Measurements from ENCODE around the gene NLRP6.

GRCh38 chr11:326592-326841 is 48.3 kb downstream of the NLRP6 start:
- TF ChIP-seq, protein P1, sequence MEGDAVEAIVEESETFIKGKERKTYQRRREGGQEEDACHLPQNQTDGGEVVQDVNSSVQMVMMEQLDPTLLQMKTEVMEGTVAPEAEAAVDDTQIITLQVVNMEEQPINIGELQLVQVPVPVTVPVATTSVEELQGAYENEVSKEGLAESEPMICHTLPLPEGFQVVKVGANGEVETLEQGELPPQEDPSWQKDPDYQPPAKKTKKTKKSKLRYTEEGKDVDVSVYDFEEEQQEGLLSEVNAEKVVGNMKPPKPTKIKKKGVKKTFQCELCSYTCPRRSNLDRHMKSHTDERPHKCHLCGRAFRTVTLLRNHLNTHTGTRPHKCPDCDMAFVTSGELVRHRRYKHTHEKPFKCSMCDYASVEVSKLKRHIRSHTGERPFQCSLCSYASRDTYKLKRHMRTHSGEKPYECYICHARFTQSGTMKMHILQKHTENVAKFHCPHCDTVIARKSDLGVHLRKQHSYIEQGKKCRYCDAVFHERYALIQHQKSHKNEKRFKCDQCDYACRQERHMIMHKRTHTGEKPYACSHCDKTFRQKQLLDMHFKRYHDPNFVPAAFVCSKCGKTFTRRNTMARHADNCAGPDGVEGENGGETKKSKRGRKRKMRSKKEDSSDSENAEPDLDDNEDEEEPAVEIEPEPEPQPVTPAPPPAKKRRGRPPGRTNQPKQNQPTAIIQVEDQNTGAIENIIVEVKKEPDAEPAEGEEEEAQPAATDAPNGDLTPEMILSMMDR (conservative IDR thresholded peaks at IDR 0.05; ENCODE audit: low read depth, low read length): no peak
- no peak for TF ChIP-seq EZH2 (IDR thresholded peaks at IDR 0.05; ENCODE audit: borderline replicate concordance, low read depth, low read length, poor library complexity, severe bottlenecking)

Measured in A673 (cell line).